GM12878 (cell line): ENCODE results near the gene EFCAB7. TPM values are rescaled to one million over a fixed set of nuclear protein-coding genes. Genes with fewer than 3 reads are reported as not detected.

Experiments
- ATAC-seq: fragments of 200-7000 bp; cut with Tn5 transposase; 3 replicates; pipeline ENCODE4 v1.9.1; 2020; ENCODE audit warnings: mild to moderate bottlenecking, moderate library complexity
- BruUV-seq: library from RNA; stranded (reverse); fragments of 400-500 nt; replicated peaks from 2 replicates; lab custom pipeline; 2021; lab: Mats Ljungman, UMichigan
- CTCF ChIA-PET: fragments of 300-600 bp; sonication (Branson Sonifier 250); formaldehyde crosslinking; extraction: SDS; loops from one replicate; lab custom pipeline; 2021; ENCODE audit warnings: inconsistent platforms; lab: Yijun Ruan, JAX
- POLR2A ChIA-PET: fragments of 350-600 bp; formaldehyde crosslinking; extraction: SDS; loops from one replicate; lab custom pipeline; 2021; ENCODE audit warnings: inconsistent platforms; lab: Charles Lee
- RAD21 ChIA-PET: fragments of 300-600 bp; sonication (Branson Sonifier 250); formaldehyde crosslinking; loops from one replicate; lab custom pipeline; 2023; ENCODE audit warnings: antibody characterized with exemption; ENCODE audit not compliant: unreplicated experiment; lab: Charles Lee
- SMC1A ChIA-PET: fragments of 300-600 bp; sonication (Branson Sonifier 250); formaldehyde crosslinking; loops from one replicate; lab custom pipeline; 2023; ENCODE audit not compliant: unreplicated experiment, uncharacterized antibody; lab: Charles Lee
- DNase-seq: peaks from one replicate; pipeline ENCODE4 v3.0.0-alpha.2; 2011; ENCODE audit warnings: low read depth, low spot score
- FAIRE-seq: peaks from 3 replicates; lab custom pipeline; 2011; peaks lifted over from hg19 to GRCh38; lab: Jason Lieb, UNC
- H2AFZ ChIP-seq: 2 replicates; pipeline ENCODE4 v1.6.0; 2011; ENCODE audit warnings: low read depth, low read length, control low read depth; ENCODE audit not compliant: control insufficient read depth
- H3K27ac ChIP-seq: 2 replicates; pipeline ENCODE4 v1.5.1; 2011; ENCODE audit warnings: control low read depth; ENCODE audit not compliant: control insufficient read depth, insufficient read depth
- H3K27me3 ChIP-seq, 2 experiments: replicated peaks in 1 of 2; 2 replicates each; pipeline versions ENCODE4 v1.6.0 to v1.6.1; 2011; ENCODE audit warnings: low read length in 1 of 2; ENCODE audit not compliant: control insufficient read depth in 2 of 2, insufficient read depth in 2 of 2
- H3K36me3 ChIP-seq, 2 experiments: 2 replicates each; pipeline ENCODE4 v1.5.1; 2011; ENCODE audit warnings: low read length in 1 of 2; ENCODE audit not compliant: control insufficient read depth in 2 of 2, insufficient read depth in 2 of 2
- H3K4me1 ChIP-seq: 2 replicates; pipeline ENCODE4 v1.6.1; 2011; ENCODE audit warnings: mild to moderate bottlenecking, low read length, moderate library complexity, mixed read lengths; ENCODE audit not compliant: control insufficient read depth, insufficient read depth
- H3K4me2 ChIP-seq: 2 replicates; pipeline ENCODE4 v1.6.0; 2011; ENCODE audit warnings: control low read depth; ENCODE audit not compliant: control insufficient read depth, insufficient read depth
- H3K4me3 ChIP-seq: fragments of 200-600 bp; sonication (generic); 2 replicates; pipeline ENCODE4 v1.5.1; 2016
- H3K79me2 ChIP-seq: 2 replicates; pipeline ENCODE4 v1.6.0; 2011; ENCODE audit warnings: low read length; ENCODE audit not compliant: control insufficient read depth, insufficient read depth
- H3K9ac ChIP-seq: 2 replicates; pipeline ENCODE4 v1.8.0; 2011; ENCODE audit warnings: low read length, control low read depth, mixed read lengths; ENCODE audit not compliant: control insufficient read depth, insufficient read depth
- H3K9me3 ChIP-seq: replicated peaks from 3 replicates; pipeline ENCODE4 v1.5.1; 2011; ENCODE audit warnings: mild to moderate bottlenecking, low read length; ENCODE audit not compliant: control insufficient read depth, insufficient read depth
- H4K20me1 ChIP-seq: 2 replicates; pipeline ENCODE4 v1.6.0; 2011; ENCODE audit not compliant: control insufficient read depth, insufficient read depth
- ATF3 ChIP-seq: IDR thresholded peaks from 2 replicates; pipeline ENCODE4 v1.6.1; 2011; ENCODE audit warnings: low read depth, mild to moderate bottlenecking, low read length, moderate library complexity, borderline replicate concordance; ENCODE audit errors: extremely low read depth
- BCL3 ChIP-seq: IDR thresholded peaks from 2 replicates; pipeline ENCODE4 v1.6.1; 2011; ENCODE audit warnings: borderline replicate concordance, low read depth, mild to moderate bottlenecking, moderate library complexity, low read length; ENCODE audit not compliant: insufficient read depth, poor library complexity, severe bottlenecking
- CBX5 ChIP-seq: sonication (generic); IDR thresholded peaks from 2 replicates; pipeline ENCODE4 v1.6.1; 2016; ENCODE audit warnings: low read depth, moderate library complexity, mild to moderate bottlenecking, inconsistent platforms
- CHD1 ChIP-seq: IDR thresholded peaks from 2 replicates; pipeline ENCODE4 v1.6.1; 2012; ENCODE audit warnings: low read depth, low read length, improper control_type of control experiment
- FOXK2 ChIP-seq: fragments of 450-650 bp; IDR thresholded peaks from 2 replicates; pipeline ENCODE4 v1.6.1; 2017; ENCODE audit warnings: mild to moderate bottlenecking, moderate library complexity
- IRF3 ChIP-seq: fragments of 450-650 bp; IDR thresholded peaks from 2 replicates; pipeline ENCODE4 v1.6.1; 2014; ENCODE audit warnings: mild to moderate bottlenecking
- MYC ChIP-seq: IDR thresholded peaks from 2 replicates; pipeline ENCODE4 v1.6.1; 2011; ENCODE audit warnings: mild to moderate bottlenecking, low read length, moderate library complexity, inconsistent platforms; ENCODE audit not compliant: insufficient read depth, insufficient replicate concordance, insufficient read length, severe bottlenecking
- PAX5 ChIP-seq: IDR thresholded peaks from 2 replicates; pipeline ENCODE4 v1.6.1; 2011; ENCODE audit warnings: low read depth, low read length, borderline replicate concordance
- POLR2AphosphoS5 ChIP-seq: IDR thresholded peaks from 2 replicates; pipeline ENCODE4 v1.6.1; 2011; ENCODE audit warnings: mild to moderate bottlenecking, low read length, inconsistent platforms
- SIX5 ChIP-seq: IDR thresholded peaks from 2 replicates; pipeline ENCODE4 v1.6.1; 2011; ENCODE audit warnings: mild to moderate bottlenecking, low read depth, low read length, moderate library complexity; ENCODE audit not compliant: severe bottlenecking
- SMAD5 ChIP-seq: IDR thresholded peaks from 2 replicates; pipeline ENCODE4 v1.6.1; 2016; ENCODE audit warnings: antibody characterized with exemption, low read depth
- YBX1 ChIP-seq: fragments of 450-650 bp; IDR thresholded peaks from 2 replicates; pipeline ENCODE4 v1.6.1; 2016; ENCODE audit warnings: antibody characterized with exemption
- ZNF384 ChIP-seq: IDR thresholded peaks from 2 replicates; pipeline ENCODE4 v1.6.1; 2012; ENCODE audit warnings: low read depth, mild to moderate bottlenecking, low read length, improper control_type of control experiment, borderline replicate concordance
- ZNF687 ChIP-seq: fragments of 450-650 bp; IDR thresholded peaks from 2 replicates; pipeline ENCODE4 v1.6.1; 2017; ENCODE audit warnings: mild to moderate bottlenecking, moderate library complexity
- ZSCAN29 ChIP-seq: fragments of 450-650 bp; IDR thresholded peaks from 2 replicates; pipeline ENCODE4 v1.6.1; 2017; ENCODE audit warnings: mild to moderate bottlenecking, moderate library complexity
- WGBS: methylation state at CpG from one replicate; pipeline ENCODE4 v1.1.6; 2016; ENCODE audit warnings: low lambda C conversion rate; ENCODE audit not compliant: insufficient replicate concordance, insufficient coverage; ENCODE audit errors: missing lambda C conversion rate; 5-methylcytosine and 5-hydroxymethylcytosine counted together
- in situ Hi-C: fragments of 300-500 bp; cut with MboI; formaldehyde crosslinking; loops from 9 replicates; pipeline ENCODE4 v1.14.3; 2018; ENCODE audit warnings: mixed read lengths
- intact Hi-C: fragments of 100-400 bp; cut with micrococcal nuclease; formaldehyde crosslinking; loops from one replicate; pipeline ENCODE4 v1.14.2; 2022; ENCODE audit not compliant: unreplicated experiment
- polyA plus RNA-seq, 11 experiments: library from polyadenylated mRNA; depleted of rRNA in 4 of 11; unstranded in 6 of 11; stranded (reverse) in 5 of 11; fragments of >200 nt; fragmentation: Nextera tagmentation in 4 of 11; fragmentation: Illumina TruSeq in 1 of 11; extraction: Ambion mirVana in 4 of 11; extraction: Trizol in 1 of 11; gene quantifications; 1 replicate in 1 of 11; 2 replicates in 10 of 11; pipeline versions ENCODE4 v1.2.1 to v1.2.3, GENCODE V29; 2011 to 2016; ENCODE audit warnings: inconsistent platforms in 2 of 11, missing spikeins in 2 of 11, low read depth in 1 of 11
- total RNA-seq, 4 experiments: library from RNA; depleted of rRNA in 3 of 4; stranded (reverse); fragments of >200 nt in 3 of 4; fragmentation: Illumina TruSeq in 1 of 4; extraction: Trizol in 1 of 4; gene quantifications; 2 replicates each; pipeline versions ENCODE4 v1.2.1 to v1.2.3, GENCODE V29; 2013 to 2021
- TF ChIP-seq, protein P1 (sequence below): fragments of 450-650 bp; conservative IDR thresholded peaks from 2 replicates; pipeline ENCODE4 v1.6.1; 2017; ENCODE audit warnings: mild to moderate bottlenecking, moderate library complexity

Gene EFCAB7
- total and polyA plus RNA-seq, 10 of the 15 experiments (the other 5 are each of a cell fraction or from before 2014, with no cell fraction given): 4.4 to 9.8 (median 5.7) TPM

- Histone ChIP-seq H3K4me2 (no peak overlapping the region), H3K9ac (no peak overlapping the region), H3K27ac (no peak overlapping the region), H4K20me1 (no peaks in the 10 kb centered on the region), H3K4me3 (no peak overlapping the region), H3K9me3 (no peaks in the 10 kb centered on the region; the same call in none of the 3 replicates), H3K36me3 (no peaks in the 10 kb centered on the region), H2AFZ (no peak overlapping the region), H3K79me2 (no peaks in the 10 kb centered on the region), H3K4me1 (no peaks in the 10 kb centered on the region), H3K27me3 (no peaks in the 10 kb centered on the region)
- ChIA-PET POLR2A (interaction anchor here (0.6 to 0.7 kb wide), 3 partner anchors 8 to 84 kb away, joined by 3 to 7 read pairs (median 4); no protein-coding TSS in a partner anchor), SMC1A (interaction anchor here (0.6 to 1.2 kb wide), 3 partner anchors 9 to 33 kb away, joined by 3 to 6 read pairs (median 4); no protein-coding TSS in a partner anchor), RAD21 (no interaction called here), CTCF (interaction anchor here (0.6 kb wide), 1 partner anchor 1054 kb away, joined by 3 read pairs; no protein-coding TSS in a partner anchor)
- intact Hi-C loops: no loop called here
- BruUV-seq: no TSS peak
- ATAC-seq (no peak), FAIRE-seq (no peak), DNase-seq (no peak)
- WGBS: 100% methylated on average over 1 of the region's 1 CpG
- in situ Hi-C loops: no loop called here
- TF ChIP-seq CHD1: no peak
- no peak for TF ChIP-seq BCL3
- TF ChIP-seq POLR2AphosphoS5: no peak
- no peak for TF ChIP-seq PAX5
- TF ChIP-seq ATF3: no peak
- no peak for TF ChIP-seq SIX5
- TF ChIP-seq MYC: no peak
- TF ChIP-seq ZNF687: no peak
- TF ChIP-seq SMAD5: no peak
- no peak for TF ChIP-seq FOXK2
- no peak for TF ChIP-seq ZNF384
- no peak for TF ChIP-seq ZSCAN29
- TF ChIP-seq CBX5: no peak
- TF ChIP-seq IRF3: no peak
- no peak for TF ChIP-seq YBX1
- TF ChIP-seq, protein P1, sequence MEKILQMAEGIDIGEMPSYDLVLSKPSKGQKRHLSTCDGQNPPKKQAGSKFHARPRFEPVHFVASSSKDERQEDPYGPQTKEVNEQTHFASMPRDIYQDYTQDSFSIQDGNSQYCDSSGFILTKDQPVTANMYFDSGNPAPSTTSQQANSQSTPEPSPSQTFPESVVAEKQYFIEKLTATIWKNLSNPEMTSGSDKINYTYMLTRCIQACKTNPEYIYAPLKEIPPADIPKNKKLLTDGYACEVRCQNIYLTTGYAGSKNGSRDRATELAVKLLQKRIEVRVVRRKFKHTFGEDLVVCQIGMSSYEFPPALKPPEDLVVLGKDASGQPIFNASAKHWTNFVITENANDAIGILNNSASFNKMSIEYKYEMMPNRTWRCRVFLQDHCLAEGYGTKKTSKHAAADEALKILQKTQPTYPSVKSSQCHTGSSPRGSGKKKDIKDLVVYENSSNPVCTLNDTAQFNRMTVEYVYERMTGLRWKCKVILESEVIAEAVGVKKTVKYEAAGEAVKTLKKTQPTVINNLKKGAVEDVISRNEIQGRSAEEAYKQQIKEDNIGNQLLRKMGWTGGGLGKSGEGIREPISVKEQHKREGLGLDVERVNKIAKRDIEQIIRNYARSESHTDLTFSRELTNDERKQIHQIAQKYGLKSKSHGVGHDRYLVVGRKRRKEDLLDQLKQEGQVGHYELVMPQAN: no peak
Measured at GRCh38 chr1:63498106-63498505, 25.2 kb upstream of the EFCAB7 start.
